ENCODE data around the gene IGSF6. TPM values are rescaled to one million over a fixed set of nuclear protein-coding genes. Genes with fewer than 3 reads are reported as not detected.

Gene IGSF6
- total and polyA plus RNA-seq, 2 of the 13 experiments (the other 11 are each of a cell fraction or from before 2014, with no cell fraction given): not detected

DNA sequence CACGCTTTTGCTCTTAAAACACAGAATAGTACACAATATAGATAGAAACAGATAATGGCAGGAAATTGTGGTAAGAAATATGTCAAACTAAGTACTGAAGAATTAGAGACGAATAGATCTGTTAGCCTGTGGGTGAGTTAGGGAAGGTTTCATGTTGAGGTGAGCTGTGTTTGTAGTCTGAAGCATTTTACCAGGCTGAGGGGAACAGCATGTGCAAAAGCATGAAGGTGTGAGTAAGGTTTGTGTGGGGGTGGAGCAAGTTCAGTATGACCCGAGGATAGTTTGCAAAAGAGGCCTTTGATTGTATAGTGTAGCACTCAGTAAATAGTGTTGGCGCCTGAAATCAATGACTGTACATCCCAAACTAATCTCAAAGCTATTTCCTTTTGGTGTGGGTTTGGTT, 13.8 kb downstream of the IGSF6 start (continued):
- TF ChIP-seq ZNF543 (CRISPR knock-in tag; IDR thresholded peaks at IDR 0.05) (no peak), POGZ (CRISPR knock-in tag; IDR thresholded peaks at IDR 0.05) (peak; percentile 57; the same call in 1 of the 2 replicates), SP4 (CRISPR knock-in tag; IDR thresholded peaks at IDR 0.05) (no peak), CREB1 (IDR thresholded peaks at IDR 0.05) (no peak), CREB1 (CRISPR knock-in tag; IDR thresholded peaks at IDR 0.05) (peak; percentile 72), ZNF562 (CRISPR knock-in tag; IDR thresholded peaks at IDR 0.05; ENCODE audit: borderline replicate concordance) (no peak), CCDC6 (CRISPR knock-in tag; IDR thresholded peaks at IDR 0.05) (no peak), GABPA (IDR thresholded peaks at IDR 0.05; ENCODE audit: low read depth, low read length) (no peak), GABPA (CRISPR knock-in tag; IDR thresholded peaks at IDR 0.05; ENCODE audit: low read depth) (peak; percentile 55; the same call in 1 of the 2 replicates), ZNF230 (CRISPR knock-in tag; IDR thresholded peaks at IDR 0.05) (no peak), ZFY (CRISPR knock-in tag; IDR thresholded peaks at IDR 0.05) (no peak), TOE1 (CRISPR knock-in tag; IDR thresholded peaks at IDR 0.05) (no peak), NCOA2 (CRISPR knock-in tag; IDR thresholded peaks at IDR 0.05) (peak; percentile 78), NAIF1 (CRISPR knock-in tag; IDR thresholded peaks at IDR 0.05; ENCODE audit: borderline replicate concordance) (no peak), CEBPB (IDR thresholded peaks at IDR 0.05; ENCODE audit: borderline replicate concordance, low read depth, low read length) (0 out of 2 replicates have a peak, but pooled peaks have one; percentile 35), ZNF780A (CRISPR knock-in tag; IDR thresholded peaks at IDR 0.05) (no peak), NONO (IDR thresholded peaks at IDR 0.05) (no peak), NONO (CRISPR knock-in tag; conservative IDR thresholded peaks at IDR 0.05) (peak; percentile 65), ZNF251 (CRISPR knock-in tag; IDR thresholded peaks at IDR 0.05) (no peak), ZKSCAN1 (IDR thresholded peaks at IDR 0.05; ENCODE audit: low read length) (peak; percentile 90), RARA (CRISPR knock-in tag; IDR thresholded peaks at IDR 0.05) (peak; percentile 95), ZNF552 (CRISPR knock-in tag; IDR thresholded peaks at IDR 0.05; ENCODE audit: borderline replicate concordance) (no peak), ZBTB8A (CRISPR knock-in tag; IDR thresholded peaks at IDR 0.05; ENCODE audit: borderline replicate concordance, low read depth) (no peak), ZNF382 (CRISPR knock-in tag; IDR thresholded peaks at IDR 0.05; ENCODE audit: borderline replicate concordance) (no peak), ZNF616 (CRISPR knock-in tag; IDR thresholded peaks at IDR 0.05; ENCODE audit: low read depth) (no peak), ETV6 (CRISPR knock-in tag; conservative IDR thresholded peaks at IDR 0.05) (no peak)
- TF ChIP-seq, protein P1, sequence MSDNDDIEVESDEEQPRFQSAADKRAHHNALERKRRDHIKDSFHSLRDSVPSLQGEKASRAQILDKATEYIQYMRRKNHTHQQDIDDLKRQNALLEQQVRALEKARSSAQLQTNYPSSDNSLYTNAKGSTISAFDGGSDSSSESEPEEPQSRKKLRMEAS (IDR thresholded peaks at IDR 0.05): peak; percentile 64; the same call in 1 of the 2 replicates
- TF ChIP-seq, protein P2, sequence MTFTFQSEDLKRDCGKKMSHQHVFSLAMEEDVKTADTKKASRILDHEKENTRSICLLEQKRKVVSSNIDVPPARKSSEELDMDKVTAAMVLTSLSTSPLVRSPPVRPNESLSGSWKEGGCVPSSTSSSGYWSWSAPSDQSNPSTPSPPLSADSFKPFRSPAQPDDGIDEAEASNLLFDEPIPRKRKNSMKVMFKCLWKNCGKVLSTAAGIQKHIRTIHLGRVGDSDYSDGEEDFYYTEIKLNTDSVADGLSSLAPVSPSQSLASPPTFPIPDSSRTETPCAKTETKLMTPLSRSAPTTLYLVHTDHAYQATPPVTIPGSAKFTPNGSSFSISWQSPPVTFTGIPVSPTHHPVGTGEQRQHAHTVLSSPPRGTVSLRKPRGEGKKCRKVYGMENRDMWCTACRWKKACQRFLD (CRISPR knock-in tag; IDR thresholded peaks at IDR 0.05; ENCODE audit: borderline replicate concordance): no peak
- TF ChIP-seq, protein P3, sequence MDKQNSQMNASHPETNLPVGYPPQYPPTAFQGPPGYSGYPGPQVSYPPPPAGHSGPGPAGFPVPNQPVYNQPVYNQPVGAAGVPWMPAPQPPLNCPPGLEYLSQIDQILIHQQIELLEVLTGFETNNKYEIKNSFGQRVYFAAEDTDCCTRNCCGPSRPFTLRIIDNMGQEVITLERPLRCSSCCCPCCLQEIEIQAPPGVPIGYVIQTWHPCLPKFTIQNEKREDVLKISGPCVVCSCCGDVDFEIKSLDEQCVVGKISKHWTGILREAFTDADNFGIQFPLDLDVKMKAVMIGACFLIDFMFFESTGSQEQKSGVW (CRISPR knock-in tag; IDR thresholded peaks at IDR 0.05; ENCODE audit: borderline replicate concordance): no peak
